Upper lobe of right lung (tissue), 1 donor: ENCODE measurements around the gene ZNF410. TPM values are rescaled to one million over a fixed set of nuclear protein-coding genes. Genes with fewer than 3 reads are reported as not detected.

Experiments
- ATAC-seq: fragments of 200-7000 bp; cut with Tn5 transposase; one replicate; pipeline ENCODE4 v1.9.1; 2020; ENCODE audit warnings: mild to moderate bottlenecking, moderate library complexity
- DNase-seq: peaks from one replicate; pipeline ENCODE4 v3.0.0-alpha.2; 2020
- H3K27ac ChIP-seq: fragments of 200-600 bp; one replicate; pipeline ENCODE4 v1.8.0; 2022
- H3K27me3 ChIP-seq: fragments of 200-600 bp; one replicate; pipeline ENCODE4 v1.8.0; 2022; ENCODE audit warnings: mild to moderate bottlenecking
- H3K36me3 ChIP-seq: fragments of 200-600 bp; one replicate; pipeline ENCODE4 v1.8.0; 2022
- H3K4me1 ChIP-seq: fragments of 200-600 bp; one replicate; pipeline ENCODE4 v1.8.0; 2022
- H3K4me3 ChIP-seq: fragments of 200-600 bp; one replicate; pipeline ENCODE4 v1.8.0; 2022; ENCODE audit warnings: mild to moderate bottlenecking
- H3K9me3 ChIP-seq: fragments of 200-600 bp; one replicate; pipeline ENCODE4 v1.8.0; 2022
- intact Hi-C: fragments of 100-400 bp; cut with DNase I; formaldehyde crosslinking; loops from one replicate; pipeline ENCODE4 v1.11.0; 2022
- total RNA-seq: library from RNA; stranded (reverse); fragmentation: NEBNext Ultra II Directional; extraction: Animal tissue kit (Norgen Biotek cat#: 25700); gene quantifications from one replicate; pipeline ENCODE4 v1.2.1, GENCODE V29; 2021
- TF ChIP-seq, protein P1 (sequence below): fragments of 200-600 bp; IDR thresholded peaks from one replicate; pipeline ENCODE4 v1.8.0; 2022; ENCODE audit warnings: antibody characterized with exemption
- donor health status: DM: no; HTN: yes; CAD: no; lungs with severe emphysema.

ZNF410 gene
- total RNA-seq, 1 donor from 2014 or later: 50.6 TPM

DNA sequence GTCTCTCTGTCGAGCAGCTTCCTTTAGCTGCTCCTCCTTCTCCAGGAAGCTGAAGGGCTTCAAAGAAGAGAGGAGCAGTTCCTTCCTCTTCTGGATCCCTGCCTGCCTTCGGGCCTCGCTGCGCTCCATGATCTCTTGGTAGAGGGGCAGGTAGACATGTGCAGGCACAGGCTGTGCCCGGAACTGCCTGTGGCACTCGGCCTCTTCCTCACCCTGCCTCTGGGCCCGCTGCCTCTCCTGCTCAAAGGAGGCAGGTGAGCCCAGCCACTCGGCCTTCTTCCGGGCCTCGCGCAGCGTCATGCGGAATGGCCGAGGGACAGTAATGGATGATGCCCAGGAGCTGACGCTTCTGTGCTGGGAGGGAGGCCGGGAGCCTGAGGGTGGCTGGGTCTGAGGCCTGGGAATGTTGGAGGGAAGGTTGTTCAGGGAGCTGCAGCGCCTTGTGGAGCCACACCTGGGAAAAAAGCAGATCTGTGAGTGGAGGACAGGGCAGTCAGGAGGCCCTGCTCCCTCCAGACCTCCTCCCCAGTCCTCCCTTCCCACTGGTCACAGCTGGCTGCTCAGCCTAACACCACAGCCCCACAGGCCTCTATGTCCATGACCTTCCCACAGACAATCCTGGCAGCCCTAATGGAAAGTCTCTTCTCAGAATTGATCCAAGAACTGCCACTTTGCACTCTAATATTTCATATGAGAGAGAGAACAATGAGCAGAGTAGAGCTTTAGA, 57.9 kb downstream of the ZNF410 start:
- H3K4me3 ChIP-seq: no peak overlapping the region
- ATAC-seq (peak; percentile 11), DNase-seq (no peak)
- no peaks in the 10 kb centered on the region for H3K9me3 ChIP-seq
- no peak overlapping the region for H3K27ac ChIP-seq
- H3K36me3 ChIP-seq: peaks cover 7% of the 10 kb centered on the region
- no peaks in the 10 kb centered on the region for H3K27me3 ChIP-seq
- peaks cover 17% of the 10 kb centered on the region for H3K4me1 ChIP-seq
- intact Hi-C loops: no loop called here
- TF ChIP-seq, protein P1, sequence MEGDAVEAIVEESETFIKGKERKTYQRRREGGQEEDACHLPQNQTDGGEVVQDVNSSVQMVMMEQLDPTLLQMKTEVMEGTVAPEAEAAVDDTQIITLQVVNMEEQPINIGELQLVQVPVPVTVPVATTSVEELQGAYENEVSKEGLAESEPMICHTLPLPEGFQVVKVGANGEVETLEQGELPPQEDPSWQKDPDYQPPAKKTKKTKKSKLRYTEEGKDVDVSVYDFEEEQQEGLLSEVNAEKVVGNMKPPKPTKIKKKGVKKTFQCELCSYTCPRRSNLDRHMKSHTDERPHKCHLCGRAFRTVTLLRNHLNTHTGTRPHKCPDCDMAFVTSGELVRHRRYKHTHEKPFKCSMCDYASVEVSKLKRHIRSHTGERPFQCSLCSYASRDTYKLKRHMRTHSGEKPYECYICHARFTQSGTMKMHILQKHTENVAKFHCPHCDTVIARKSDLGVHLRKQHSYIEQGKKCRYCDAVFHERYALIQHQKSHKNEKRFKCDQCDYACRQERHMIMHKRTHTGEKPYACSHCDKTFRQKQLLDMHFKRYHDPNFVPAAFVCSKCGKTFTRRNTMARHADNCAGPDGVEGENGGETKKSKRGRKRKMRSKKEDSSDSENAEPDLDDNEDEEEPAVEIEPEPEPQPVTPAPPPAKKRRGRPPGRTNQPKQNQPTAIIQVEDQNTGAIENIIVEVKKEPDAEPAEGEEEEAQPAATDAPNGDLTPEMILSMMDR: no peak

DNA sequence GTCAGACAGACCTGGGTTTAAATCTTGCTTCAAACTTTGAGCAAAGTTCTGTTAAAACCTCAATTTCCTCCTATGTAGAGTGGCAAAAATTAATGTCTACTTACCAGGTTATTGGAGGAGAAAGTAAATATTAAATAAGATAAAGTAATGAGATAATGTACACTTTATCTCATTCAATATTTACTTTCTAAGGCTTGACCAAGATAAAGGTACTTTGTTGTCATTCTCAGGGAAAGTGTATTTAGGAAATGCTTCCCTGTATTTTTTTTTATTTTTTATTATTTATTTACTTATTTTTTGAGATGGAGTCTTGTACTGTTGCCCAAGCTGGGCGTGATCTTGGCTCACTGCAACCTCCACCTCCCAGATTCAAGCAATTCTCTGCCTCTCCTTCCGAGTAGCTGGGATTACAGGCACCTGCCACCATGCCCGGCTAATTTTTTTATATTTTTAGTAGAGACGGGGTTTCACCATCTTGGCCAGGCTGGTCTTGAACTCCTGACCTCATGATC, 58.6 kb downstream of the ZNF410 start:
- no peak overlapping the region for H3K4me3 ChIP-seq
- intact Hi-C loops: no loop called here
- H3K27me3 ChIP-seq: no peaks in the 10 kb centered on the region
- H3K27ac ChIP-seq: no peak overlapping the region
- no peak for ATAC-seq
- peaks cover 17% of the 10 kb centered on the region for H3K4me1 ChIP-seq
- H3K9me3 ChIP-seq: no peaks in the 10 kb centered on the region
- peaks cover 7% of the 10 kb centered on the region for H3K36me3 ChIP-seq
- no peak for DNase-seq
- TF ChIP-seq, protein P1: no peak

DNA sequence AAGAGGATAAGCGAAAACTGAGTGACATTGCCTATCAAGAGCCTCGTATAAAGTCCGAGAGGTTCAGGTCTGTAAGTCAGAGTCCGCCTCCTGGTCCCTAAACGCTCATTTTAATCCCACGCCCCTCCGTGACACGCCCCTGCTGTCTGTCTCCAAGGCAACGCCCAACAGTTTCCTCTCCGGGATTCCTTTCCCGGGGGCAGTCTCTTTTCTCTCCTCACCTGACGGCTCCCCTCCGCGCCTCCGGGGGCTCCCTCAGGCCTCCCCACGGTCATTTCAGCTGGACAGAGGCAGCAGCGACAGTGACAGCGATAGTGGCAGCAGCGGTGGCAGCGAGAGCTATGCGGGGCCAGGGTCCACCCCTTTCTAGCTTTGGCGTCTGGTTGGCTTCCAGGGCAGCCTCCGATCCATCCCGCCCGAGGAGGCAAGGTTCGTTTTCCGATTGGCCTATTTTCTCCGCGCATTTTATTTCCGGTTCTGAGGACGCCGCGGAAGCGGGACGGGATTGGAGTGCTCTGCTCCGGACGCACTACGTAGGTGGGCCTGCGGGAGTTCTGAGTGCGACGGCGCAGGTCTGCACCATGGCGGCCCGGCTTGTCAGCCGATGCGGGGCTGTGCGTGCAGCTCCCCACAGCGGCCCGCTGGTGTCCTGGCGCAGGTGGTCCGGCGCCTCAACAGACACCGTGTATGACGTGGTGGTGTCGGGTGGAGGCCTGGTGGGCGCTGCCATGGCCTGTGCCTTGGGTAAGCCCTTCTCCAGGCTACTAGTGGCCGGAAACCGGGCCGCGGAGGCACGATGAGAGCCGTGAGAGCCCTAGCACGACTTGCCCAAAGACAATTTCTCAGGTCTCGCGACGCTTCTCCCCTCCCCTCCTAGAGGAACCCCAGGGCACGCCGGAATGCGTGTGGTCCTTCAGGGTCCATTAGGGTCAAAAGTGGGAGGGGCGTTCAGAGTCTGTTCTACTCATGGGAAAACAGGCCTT, 63.4 kb downstream of the ZNF410 start, which contains the start of the genes COQ6 and FAM161B:
TSS of gene COQ6 (plus strand) at position 551 of the 983 bp plus-strand sequence. CDS start at position 582, 31 bp downstream.
TSS of gene FAM161B (minus strand) at position 343 of the 983 bp plus-strand sequence. CDS start at position 275, 68 bp downstream.
- DNase-seq (peak; percentile 95), ATAC-seq (peak; percentile 97)
- peak within 1 kb of the TSS; percentile 94 for H3K4me3 ChIP-seq
- intact Hi-C loops: no loop called here
- H3K4me1 ChIP-seq: peaks cover 15% of the 10 kb centered on the region
- H3K27me3 ChIP-seq: no peaks in the 10 kb centered on the region
- no peaks in the 10 kb centered on the region for H3K9me3 ChIP-seq
- H3K36me3 ChIP-seq: peaks cover 25% of the 10 kb centered on the region
- TF ChIP-seq, protein P1: no peak
- H3K27ac ChIP-seq: peak within 1 kb of the TSS; percentile 95

DNA sequence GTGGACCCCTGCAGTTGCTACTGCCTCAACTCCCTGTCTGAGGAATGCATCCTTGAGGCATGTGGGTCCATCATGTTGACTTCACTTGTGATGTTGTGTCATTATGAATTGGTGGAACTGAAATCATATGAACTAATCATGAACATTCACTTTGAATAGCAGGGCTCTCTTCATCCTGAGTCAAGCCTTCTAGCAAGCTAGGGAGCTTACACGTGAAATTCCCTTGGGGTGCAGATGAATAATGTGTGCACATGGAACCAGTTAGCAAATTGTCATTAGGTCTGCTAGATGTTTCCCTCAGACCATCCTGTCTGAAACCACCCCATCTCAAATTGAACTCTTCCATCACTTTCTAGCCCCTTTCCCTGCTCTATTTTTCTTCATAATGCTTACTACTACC, 67.1 kb downstream of the ZNF410 start:
- ATAC-seq (no peak), DNase-seq (no peak)
- Histone ChIP-seq H3K9me3 (no peaks in the 10 kb centered on the region), H3K4me1 (peaks cover 15% of the 10 kb centered on the region), H3K27me3 (no peaks in the 10 kb centered on the region), H3K36me3 (peaks cover 54% of the 10 kb centered on the region), H3K4me3 (no peak overlapping the region), H3K27ac (no peak overlapping the region)
- intact Hi-C loops: no loop called here
- TF ChIP-seq, protein P1: no peak

DNA sequence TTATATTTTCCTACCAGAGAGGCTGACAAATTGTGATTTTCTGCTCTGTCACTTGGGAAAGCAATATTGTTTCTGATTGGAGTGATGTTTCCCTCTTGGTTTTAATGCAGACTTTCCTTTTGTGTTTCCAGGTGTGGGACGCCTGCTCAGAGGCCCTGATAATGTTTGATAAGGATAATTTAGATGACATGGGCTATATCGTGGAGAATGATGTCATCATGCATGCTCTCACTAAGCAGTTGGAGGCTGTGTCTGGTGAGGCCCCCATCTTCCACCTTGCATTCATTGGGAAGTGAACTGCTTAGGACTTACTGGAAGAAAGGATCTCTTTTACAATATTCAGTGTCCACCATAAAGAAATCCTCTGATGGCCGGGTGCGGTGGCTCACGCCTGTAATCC, 69.0 kb downstream of the ZNF410 start:
- peaks cover 8% of the 10 kb centered on the region for H3K4me1 ChIP-seq
- no peaks in the 10 kb centered on the region for H3K27me3 ChIP-seq
- no peak overlapping the region for H3K27ac ChIP-seq
- intact Hi-C loops: no loop called here
- H3K36me3 ChIP-seq: peaks cover 74% of the 10 kb centered on the region
- H3K9me3 ChIP-seq: no peaks in the 10 kb centered on the region
- TF ChIP-seq, protein P1: no peak
- H3K4me3 ChIP-seq: no peak overlapping the region
- no peak for ATAC-seq
- no peak for DNase-seq
